Thoracic aorta (tissue), 2 donors: ENCODE measurements around the gene TPPP2. TPM values are rescaled to one million over a fixed set of nuclear protein-coding genes. Genes with fewer than 3 reads are reported as not detected.
"Not testable (repeated sequence)": the region's sequence is repeated elsewhere in the genome, so short reads cannot be mapped to it uniquely, and the experiment has no call there.

Experiments
- ATAC-seq: fragments of 150-250 bp; one replicate; pipeline ENCODE4 v1.8.0; 2017; ENCODE audit warnings: low read depth; ENCODE audit not compliant: insufficient number of reproducible peaks, low FRiP score
- DNase-seq: peaks from one replicate; pipeline ENCODE4 v3.0.0-alpha.2; 2020; ENCODE audit warnings: low spot score
- H3K27ac ChIP-seq, 2 donors: fragments of 200-600 bp; sonication (generic); 1 replicate in 1 of 2; 2 replicates in 1 of 2; pipeline ENCODE4 v1.5.1; 2016; ENCODE audit warnings: mild to moderate bottlenecking in 2 of 2, moderate library complexity in 2 of 2
- H3K27me3 ChIP-seq: fragments of 200-600 bp; sonication (generic); replicated peaks from 2 replicates; pipeline ENCODE4 v1.6.0; 2016; ENCODE audit warnings: mild to moderate bottlenecking; ENCODE audit not compliant: insufficient read depth
- H3K36me3 ChIP-seq: fragments of 200-600 bp; sonication (generic); one replicate; pipeline ENCODE4 v1.5.1; 2016
- H3K4me1 ChIP-seq, 2 donors: fragments of 200-600 bp; sonication (generic); 1 replicate in 1 of 2; 2 replicates in 1 of 2; pipeline versions ENCODE4 v1.5.1 to v1.6.0; 2016; ENCODE audit warnings: low read depth in 2 of 2, mild to moderate bottlenecking in 1 of 2; ENCODE audit not compliant: control insufficient read depth in 1 of 2
- H3K4me3 ChIP-seq: fragments of 200-600 bp; sonication (generic); 2 replicates; pipeline ENCODE4 v1.5.1; 2016; ENCODE audit warnings: mild to moderate bottlenecking
- H3K9me3 ChIP-seq: fragments of 200-600 bp; sonication (generic); 2 replicates; pipeline ENCODE4 v1.5.1; 2016
- CTCF ChIP-seq: fragments of 200-600 bp; sonication (generic); IDR thresholded peaks from one replicate; pipeline ENCODE4 v1.5.1; 2019; ENCODE audit warnings: antibody characterized with exemption
- total RNA-seq, 2 donors: library from RNA; depleted of rRNA; stranded (reverse); fragments of >200 nt; gene quantifications; one replicate each; pipeline versions ENCODE4 v1.1.0 to v1.2.3, GENCODE V29; 2016

TPPP2 gene
- total RNA-seq, 2 donors from 2014 or later: not detected

DNA sequence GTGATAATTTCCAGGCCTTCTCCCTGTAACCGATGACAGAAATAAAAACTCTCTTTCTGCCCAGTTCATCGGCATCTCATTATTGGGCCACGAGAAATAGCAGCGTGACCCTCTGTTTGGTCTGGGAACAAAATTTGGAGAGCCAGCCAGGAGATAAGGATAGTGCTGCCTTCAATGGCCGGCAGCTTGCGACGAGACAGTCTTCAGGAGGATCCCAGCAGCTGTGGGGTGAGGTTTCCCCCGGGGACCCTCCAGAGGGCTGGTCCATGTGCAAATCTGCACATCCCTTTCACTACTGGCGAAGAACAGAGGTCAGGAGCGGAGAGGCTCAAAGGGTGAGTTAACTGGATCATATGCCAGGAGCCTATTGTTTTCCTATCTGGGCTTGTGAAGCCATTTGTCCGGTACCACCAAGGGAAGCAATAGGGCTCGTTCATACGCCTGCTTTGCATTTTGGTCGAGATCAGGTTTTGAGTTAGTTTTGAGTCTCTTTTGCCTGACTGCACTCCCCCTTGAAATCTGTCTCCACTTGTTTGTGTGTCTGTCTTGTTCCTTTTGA, 26.1 kb upstream of the TPPP2 start:
- H3K36me3 ChIP-seq: no peaks in the 10 kb centered on the region
- H3K9me3 ChIP-seq: no peaks in the 10 kb centered on the region
- ATAC-seq (no peak), DNase-seq (no peak)
- peaks cover 0 to 4% of the 10 kb centered on the region in 2 donors for H3K4me1 ChIP-seq
- no peaks in the 10 kb centered on the region for H3K27me3 ChIP-seq
- TF ChIP-seq CTCF: no peak
- no peak overlapping the region for H3K27ac ChIP-seq
- H3K4me3 ChIP-seq: no peak overlapping the region

DNA sequence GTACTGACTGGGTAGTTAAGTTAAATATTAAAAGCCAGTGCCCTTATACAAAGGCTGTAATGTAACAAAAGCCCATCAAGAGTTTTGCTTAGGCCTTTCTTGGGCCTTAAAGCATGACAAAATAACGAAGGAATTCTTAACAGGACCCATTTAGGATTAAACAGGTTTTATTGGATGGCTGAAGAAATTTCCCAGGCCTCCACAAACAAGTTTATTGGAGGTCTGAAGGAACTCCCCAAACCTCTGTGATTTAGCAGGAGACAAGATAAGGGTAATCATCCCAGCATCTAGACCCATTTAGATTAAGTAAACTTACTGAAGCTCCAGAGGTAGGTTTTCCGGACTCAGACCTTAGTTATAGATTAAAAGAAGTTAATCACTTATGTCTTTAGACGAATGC, 20.3 kb upstream of the TPPP2 start:
- not testable (repeated sequence) for H3K27ac ChIP-seq, ATAC-seq, H3K4me1 ChIP-seq, H3K9me3 ChIP-seq, DNase-seq, H3K36me3 ChIP-seq, H3K4me3 ChIP-seq, H3K27me3 ChIP-seq

GRCh38 chr14:21011136-21011535, 18.9 kb upstream of the TPPP2 start:
- Histone ChIP-seq H3K4me1 (no peaks in the 10 kb centered on the region), H3K9me3 (no peaks in the 10 kb centered on the region), H3K27ac (no peak overlapping the region), H3K36me3 (no peaks in the 10 kb centered on the region), H3K4me3 (no peak overlapping the region), H3K27me3 (no peaks in the 10 kb centered on the region)
- no peak for TF ChIP-seq CTCF
- DNase-seq: no peak
- ATAC-seq: no peak

DNA sequence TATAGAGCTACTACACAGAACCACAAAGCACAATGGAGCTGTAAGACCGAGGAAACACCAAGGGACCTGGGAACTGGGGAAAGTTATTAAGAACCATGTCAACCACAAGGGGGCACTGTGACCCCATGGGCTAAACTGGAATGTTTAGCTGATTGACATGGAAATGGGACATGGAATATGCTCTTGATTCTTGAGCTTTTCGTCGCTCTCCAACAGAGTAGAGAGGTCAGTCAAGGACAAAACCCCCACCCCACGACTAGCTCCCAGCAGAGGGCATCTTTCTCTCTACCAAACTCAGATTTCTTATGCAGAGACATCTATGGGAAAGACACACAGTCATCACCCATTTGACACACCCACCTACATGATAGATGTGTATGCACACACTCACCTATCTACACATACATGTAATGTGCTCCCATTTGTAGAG, 15.2 kb upstream of the TPPP2 start:
- H3K4me1 ChIP-seq: no peaks in the 10 kb centered on the region
- ATAC-seq: peak; percentile 88
- peak; percentile 95 for TF ChIP-seq CTCF
- peaks cover 24% of the 10 kb centered on the region for H3K36me3 ChIP-seq
- H3K27ac ChIP-seq: no peak overlapping the region
- H3K27me3 ChIP-seq: no peaks in the 10 kb centered on the region
- H3K9me3 ChIP-seq: no peaks in the 10 kb centered on the region
- no peak overlapping the region for H3K4me3 ChIP-seq
- DNase-seq: peak; percentile 47

- DNase-seq: no peak
- no peak for ATAC-seq
- H3K4me1 ChIP-seq: no peaks in the 10 kb centered on the region
These were observed 14.7 kb upstream of the TPPP2 start for GRCh38 chr14:21015312-21015711.

More at GRCh38 chr14:21015312-21015711, 14.7 kb upstream of the TPPP2 start:
- Histone ChIP-seq H3K4me3 (no peak overlapping the region), H3K27me3 (no peaks in the 10 kb centered on the region), H3K9me3 (no peaks in the 10 kb centered on the region), H3K27ac (no peak overlapping the region), H3K36me3 (peaks cover 24% of the 10 kb centered on the region)
- TF ChIP-seq CTCF: no peak
